GM19468 (cell line): ENCODE data around the gene ZDHHC4.

Experiments used
- ATAC-seq: cut with Tn5 transposase; IDR thresholded peaks from one replicate; pipeline ENCODE4 v1.9.1; 2021; ENCODE audit warnings: mild to moderate bottlenecking, moderate library complexity, moderate number of reproducible peaks; ENCODE audit not compliant: unreplicated experiment; ENCODE audit errors: extremely low read depth

Gene ZDHHC4

DNA sequence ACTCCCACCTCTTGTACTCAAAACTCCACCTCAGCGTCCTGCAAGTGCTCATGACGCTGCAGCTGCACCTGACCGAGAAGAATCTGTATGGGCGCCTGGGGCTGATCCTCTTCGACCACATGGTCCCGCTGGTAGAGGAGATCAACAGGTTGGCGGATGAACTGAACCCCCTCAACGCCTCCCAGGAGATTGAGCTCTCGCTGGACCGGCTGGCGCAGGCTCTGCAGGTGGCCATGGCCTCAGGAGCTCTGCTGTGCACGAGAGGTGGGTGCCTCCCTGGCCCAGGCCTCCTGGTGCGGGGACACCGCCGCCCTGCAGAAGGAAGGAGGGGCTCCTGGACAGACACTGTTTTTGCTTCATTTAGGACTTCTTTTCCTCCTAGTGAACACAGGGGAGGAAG is 22.8 kb downstream of the ZDHHC4 start:
- no peak for ATAC-seq

DNA sequence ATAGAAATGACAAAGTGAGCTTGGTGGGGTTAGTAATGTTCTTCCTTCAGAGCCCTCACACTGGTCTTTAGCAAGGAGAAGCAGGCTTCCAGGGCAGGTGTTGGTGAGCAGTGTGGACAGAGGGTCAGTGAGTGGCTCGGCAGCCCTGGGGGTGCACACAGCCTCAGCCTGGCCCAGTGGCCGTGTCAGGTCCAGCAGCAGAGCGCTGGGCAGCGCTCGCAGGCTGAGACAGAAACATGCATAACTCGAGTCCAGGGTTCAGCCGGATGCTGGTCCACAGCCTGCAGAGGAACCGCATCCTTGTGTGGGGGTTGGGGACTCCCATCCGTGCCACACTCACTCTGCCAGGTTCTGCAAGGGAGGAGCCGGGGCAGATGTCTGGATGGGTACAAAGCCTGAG is 27.2 kb downstream of the ZDHHC4 start:
- no peak for ATAC-seq

DNA sequence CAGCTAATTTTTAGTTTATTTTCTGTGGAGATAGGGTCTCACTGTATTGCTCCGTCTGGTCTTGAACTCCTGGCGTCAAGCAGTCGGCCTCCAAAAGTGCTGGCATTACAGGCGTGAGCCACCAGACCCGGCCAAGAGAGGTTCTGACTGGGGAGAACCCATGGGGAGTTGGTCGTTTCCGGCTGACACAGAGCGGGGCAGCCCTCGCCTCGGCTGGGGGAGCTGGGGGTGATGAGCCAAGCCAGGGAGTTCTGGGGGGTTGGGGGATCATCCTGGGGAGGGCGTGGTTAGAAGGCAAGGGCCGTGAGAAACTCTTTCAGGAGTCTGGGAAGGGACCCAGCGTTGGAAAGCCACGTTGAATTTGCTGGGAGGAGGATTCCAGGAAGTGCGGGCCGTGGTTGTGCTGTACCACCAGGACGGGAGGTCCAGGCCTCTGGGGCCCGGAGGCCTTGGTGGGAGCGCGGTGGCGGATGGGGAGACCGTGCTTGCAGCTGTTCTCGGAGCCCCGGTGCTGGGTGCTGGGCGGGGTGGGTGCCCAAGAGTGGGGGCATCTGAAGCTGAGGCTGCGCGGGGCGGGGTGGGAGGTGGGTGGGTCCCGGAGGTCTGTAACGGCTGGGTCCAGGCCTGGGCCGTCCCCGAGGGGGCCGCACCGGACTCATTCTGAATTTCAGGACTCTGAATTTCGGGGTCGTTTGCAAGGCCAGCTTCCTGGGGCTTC is 29.8 kb downstream of the ZDHHC4 start:
- no peak for ATAC-seq

DNA sequence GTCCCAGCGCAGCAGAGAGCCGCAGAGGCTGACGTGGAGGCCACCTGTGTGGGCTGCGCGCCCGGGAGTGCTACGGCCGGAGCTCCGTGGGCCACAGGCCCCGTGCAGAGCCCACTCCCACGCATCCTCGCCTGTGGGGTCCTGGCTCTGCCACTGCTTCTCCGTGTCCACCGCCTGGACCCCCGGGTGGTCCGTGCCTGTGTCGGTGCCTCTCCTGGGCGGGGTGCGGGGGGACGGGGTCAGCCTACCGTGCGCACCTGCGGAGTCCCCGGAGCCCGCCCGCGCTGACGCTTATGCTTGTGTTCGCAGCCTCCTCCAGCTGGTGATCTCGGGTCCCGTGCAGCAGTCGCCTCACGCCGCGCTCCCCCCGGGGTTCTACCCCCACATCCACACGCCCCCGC is 30.4 kb downstream of the ZDHHC4 start:
- no peak for ATAC-seq

DNA sequence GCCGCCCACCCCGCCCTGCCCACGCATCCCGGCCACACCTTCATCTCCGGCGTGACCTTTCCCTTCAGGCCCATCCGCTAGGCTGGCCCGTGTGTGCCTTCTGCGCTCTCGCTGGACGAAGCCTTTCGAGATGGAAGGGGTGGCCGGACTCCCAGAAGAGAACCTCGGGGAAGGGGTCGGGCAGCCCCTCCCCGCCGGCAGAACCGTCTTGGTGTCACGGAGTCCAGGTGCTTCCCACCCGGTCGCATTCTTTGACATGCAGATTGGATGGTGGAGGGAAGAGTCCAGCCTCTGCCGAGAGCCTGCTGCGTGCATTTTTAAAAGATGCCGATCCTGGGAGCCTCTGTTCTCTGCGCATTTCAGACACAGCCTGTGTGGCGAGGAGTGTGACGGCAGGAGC is 30.8 kb downstream of the ZDHHC4 start:
- ATAC-seq = no peak

DNA sequence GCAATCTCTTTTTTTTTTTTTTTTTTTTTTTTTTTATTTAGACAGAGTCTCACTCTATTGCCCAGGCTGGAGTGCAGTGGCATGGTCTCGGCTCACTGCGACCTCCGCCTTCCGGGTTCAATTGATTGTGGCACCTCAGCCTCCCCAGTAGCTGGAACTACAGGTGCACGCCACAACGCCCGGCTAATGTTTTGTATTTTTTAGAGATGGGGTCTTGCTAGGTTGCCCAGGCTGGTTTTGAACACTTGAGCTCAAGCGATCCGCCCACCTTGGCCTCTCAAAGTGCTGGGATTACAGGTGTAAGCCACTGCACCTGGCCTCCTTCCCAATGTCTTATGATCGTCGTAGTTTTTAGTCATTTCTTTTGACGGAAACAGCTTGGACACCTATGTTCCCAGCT is 31.5 kb downstream of the ZDHHC4 start:
- no peak for ATAC-seq

DNA sequence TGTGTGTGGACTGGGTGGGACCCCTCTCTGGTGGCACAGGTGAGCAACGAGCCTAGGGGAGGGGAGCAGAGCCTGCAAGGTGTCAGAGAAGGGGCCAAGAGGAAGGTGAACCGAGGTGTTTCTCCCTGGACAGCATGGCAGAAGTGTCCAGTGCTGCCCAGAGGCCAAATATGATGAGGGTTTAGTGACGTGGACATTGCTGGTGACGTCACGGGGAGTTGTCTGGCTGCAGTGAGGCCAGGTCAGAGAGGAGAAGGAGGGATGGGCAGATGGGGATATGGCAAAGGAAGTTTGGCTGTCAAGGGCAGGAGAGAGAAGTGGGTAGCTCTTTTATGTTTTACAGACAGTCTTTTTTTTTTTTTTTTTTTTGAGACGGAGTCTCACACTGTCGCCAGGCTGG is 35.6 kb downstream of the ZDHHC4 start:
- ATAC-seq = no peak

DNA sequence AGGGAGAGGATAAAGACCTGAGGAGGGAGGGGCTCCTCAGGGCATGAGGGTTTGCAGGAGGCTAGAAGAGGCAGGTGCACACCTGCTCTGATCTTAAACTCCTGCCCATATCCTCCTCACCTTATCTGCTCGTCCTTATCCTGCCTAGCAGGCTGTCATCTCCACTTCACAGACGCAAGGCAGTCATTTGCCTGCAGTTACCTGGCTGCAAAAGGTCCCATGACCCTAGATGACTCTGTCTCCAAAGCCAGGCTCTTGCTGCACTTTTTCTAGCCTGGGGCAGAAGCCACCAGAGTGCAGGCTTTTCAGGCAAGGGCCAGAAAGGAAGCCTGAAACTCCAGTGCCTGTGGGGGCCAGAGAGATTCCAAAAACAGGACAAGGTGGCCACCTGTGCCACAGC is 36.5 kb downstream of the ZDHHC4 start:
- no peak for ATAC-seq

DNA sequence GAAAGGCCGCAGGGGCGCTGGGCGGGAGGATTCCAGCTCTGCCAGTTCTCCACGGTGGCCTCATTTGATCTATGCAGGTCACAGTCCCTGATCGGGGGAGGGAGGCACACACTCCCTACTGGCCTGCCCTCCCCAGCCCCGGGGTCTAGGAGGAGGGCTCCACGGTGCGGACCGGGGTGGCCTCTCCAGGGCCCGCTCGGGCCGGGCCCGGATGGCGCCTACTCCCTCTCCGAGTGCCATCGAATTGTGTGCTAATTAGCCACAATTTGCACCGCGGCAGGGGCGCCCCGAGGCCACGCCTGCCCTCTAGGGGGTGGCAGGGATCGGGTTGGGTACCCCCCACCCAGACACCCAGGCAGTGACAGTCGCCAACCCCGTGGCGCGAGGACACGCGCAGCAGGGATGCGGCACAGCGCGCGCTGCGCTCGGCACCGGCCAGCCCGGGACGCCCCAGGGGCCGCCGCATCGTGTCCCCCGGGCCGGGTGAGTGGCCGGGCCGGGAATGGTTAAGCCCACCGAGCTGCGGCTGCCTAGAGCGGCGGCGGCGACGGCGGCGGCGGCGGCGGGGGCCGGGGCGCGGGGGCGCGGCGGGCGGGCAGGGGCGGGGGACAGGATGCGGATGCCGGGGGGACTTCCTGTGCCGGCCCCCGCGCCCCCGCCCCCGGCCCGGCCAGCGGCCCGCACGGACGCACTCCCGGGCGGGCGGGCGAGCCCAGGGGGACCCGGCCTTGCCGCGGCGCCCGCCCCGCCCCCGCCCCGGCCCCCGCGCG is 37.9 kb downstream of the ZDHHC4 start, which contains the start of gene ZNF853:
ZNF853 (plus strand) TSS at position 658 of the 770 bp plus-strand sequence. CDS start 565 bp downstream, outside the sequence.
- no peak for ATAC-seq

DNA sequence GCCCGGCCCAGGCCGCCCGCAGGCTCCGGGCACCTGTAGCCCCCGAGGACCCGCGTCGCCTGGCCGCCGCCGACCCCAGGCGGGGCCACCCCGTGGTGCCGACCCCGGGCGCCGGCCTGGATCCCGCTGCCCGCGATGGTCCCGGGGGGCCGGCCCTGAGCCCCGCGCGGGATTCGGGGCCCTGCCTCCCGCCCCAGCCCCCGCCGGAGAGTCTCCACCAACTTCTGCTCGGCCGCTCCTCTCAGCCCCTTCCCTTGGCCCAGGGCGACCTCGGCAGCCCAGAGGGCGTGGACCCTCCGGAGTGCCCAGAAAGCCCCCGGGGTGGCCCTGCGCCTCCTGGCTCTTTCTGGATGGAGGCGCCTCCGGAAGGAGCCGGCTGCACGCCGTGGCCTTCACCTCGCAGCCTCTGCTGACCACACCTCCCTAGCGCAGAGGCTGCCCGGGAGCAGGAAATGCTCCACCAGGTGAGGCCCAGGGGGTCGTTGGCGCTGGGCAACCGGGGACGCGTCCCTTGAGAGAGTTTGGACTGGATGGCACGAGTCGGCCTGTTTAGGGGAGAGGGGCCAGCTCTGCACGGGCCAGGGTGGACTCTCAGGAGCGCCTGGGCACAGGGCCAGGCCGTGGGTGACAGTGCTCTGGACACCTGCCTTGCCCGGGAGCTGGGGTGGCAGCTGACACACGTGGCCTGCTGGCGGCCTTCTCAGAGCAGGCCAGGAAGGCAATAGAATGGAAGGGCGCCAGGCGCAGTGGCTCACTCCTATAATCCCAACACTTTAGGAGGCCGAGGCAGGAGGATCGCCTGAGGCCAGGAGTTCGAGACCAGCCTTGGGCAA is 38.7 kb downstream of the ZDHHC4 start:
- ATAC-seq = no peak

DNA sequence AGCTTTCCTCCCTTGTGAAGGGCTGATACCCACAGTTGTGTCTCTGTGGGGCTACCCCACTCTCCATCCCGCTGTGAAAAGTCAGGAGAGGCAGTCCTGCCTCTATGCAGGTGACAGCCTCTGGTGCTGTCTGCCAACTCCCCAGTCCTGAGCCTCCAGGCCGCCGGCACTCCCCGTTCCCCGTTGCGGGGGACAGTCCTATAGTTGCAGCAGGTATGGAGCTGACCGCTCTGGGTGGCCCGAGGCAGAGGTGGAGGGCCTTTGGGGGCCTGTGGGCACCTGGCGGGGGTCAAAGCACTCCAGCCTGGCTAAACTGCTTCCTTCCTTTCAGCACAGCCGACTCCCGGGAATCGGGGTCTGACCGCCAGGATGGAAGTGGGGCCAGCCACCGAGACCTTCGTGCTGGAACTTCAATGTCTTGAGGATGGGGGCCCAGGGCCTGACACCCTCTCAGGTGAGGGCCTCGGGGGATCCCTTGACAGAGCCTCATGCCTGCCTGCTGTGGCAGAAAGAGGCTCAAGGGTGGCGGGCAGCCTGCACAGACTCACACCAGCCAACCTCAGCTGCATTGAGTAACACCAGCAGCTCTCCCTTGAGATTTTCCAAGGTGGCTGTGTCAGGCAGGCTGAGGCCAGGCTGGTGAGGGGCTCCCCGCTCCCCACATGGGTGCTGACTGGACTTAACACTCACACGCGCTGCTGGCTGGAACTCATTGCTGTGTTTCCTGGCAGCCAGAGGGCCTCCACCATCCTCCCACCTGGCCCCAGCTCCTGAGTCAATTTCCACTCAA is 39.8 kb downstream of the ZDHHC4 start:
- ATAC-seq = no peak

DNA sequence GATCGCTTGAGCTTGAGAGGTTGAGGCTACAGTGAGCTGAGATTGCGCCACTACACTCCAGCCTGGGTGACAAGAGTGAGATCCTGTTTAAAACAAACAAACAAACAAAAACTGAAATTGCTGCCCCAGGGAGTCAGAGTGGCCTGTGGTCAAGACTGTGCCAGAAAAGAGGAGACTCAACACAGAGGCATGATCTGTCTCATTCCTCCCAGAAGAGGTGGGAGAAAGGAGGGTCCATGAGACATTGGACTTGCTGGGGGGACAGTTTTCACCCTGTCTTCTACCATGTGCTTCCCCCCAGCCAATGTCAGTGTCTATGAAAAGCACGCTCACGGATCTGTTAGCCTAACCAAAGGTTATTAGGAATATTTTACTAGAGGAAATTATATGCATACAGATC is 41.4 kb downstream of the ZDHHC4 start:
- ATAC-seq = no peak

DNA sequence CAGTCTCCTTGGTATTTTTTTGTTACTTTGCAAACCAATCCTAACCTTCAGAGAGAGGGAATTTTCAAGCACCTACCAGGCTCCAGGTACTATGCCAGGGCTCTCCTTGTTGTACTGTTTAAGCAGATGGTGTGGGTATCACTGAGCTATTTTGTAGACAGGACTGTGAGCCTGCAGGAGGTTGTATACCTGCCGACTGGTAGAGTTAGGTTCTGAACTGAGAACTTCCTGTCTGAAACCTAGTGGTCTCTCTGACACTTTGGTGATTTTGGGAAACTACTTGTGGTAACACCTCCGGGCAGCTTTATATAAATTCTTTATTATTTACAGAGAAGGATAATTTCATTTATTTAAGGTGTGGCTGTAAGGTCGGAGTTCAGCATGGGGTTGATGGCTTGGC is 42.7 kb downstream of the ZDHHC4 start:
- no peak for ATAC-seq

DNA sequence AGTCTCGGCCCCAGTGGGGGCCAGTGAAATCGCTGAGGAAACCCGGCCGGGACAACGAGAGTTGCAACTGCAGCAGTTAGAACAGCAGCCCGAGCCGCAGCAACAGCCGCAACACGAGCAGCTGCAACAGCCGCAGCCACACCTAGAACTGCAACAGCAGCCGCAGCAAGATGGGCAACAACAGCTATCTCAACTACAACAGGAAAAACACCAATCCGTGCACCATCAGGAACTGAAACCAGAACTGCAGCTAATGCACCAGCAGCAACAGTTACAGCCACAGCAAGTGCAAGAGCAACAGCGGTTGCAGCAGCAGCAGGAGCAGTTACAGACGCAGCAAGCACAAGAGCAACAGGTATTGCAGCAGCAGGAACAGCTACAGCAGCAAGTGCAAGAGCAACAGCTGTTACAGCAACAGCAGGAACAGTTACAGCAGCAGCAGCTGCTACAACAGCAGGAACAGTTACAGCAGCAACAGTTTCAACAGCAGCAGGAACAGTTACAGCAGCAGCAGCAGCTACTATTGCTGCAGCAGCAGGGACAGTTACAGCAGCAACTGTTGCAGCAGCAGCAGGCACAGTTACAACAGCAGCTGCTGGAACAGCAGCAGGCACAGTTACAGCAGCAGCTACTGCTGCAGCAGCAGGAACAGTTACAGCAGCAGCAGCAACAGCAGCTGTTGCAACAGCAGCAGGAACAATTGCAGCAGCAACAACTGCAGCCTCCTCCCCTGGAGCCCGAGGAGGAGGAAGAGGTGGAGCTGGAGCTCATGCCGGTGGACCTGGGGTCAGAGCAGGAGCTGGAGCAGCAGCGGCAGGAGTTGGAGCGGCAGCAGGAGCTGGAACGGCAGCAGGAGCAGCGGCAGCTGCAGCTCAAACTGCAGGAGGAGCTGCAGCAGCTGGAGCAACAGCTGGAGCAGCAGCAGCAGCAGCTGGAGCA is 44.2 kb downstream of the ZDHHC4 start:
- no peak for ATAC-seq

DNA sequence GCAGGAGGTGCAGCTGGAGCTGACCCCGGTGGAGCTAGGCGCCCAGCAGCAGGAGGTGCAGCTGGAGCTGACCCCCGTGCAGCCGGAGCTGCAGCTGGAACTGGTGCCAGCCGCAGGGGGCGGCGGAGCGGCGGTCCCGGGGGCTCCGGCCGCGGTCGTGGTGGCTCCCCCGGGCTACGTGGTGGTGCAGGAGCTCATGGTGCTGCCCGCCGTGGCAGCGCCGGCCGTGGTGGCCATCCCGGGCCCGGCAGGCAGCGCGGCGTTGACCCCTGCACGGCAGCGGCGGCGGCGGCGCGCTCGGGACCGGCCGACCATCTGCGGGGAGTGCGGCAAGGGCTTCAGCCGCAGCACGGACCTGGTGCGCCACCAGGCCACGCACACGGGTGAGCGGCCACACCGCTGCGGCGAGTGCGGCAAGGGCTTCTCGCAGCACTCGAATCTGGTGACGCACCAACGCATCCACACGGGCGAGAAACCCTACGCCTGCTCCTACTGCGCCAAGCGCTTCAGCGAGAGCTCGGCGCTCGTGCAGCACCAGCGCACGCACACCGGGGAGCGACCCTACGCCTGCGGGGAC is 45.0 kb downstream of the ZDHHC4 start:
- ATAC-seq = no peak

DNA sequence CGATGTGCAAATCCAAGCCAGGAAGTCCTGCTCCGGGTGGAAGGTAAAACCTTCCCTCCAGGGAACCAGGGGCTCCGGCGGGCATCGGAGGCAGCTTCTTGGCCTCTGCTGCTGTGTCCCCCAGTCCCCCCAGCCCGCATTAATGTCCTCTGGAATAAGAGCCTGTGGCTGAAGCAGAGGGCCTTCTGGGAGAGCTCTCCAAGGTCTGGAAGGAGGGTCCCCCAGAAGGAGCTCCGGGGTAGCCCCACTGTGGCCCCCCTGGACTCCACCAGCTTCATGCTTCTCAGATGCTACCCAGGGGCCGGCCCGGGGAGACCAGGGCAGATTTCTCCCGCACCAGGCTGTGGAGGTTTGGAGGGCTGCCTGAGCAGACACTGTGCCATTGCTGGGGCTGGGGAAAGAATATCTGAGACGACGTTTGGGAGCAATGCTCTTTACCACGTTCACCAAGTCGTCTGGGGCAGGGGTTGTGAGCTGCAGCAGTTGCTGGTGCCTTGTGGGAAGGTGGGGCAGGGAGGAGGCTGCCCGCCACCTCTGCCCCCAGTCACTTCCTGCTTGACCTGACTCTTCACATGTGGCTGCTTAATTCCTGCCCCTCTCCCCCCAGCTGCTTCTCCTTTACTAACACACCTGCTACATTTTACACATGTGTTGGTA is 46.5 kb downstream of the ZDHHC4 start:
- ATAC-seq = no peak

DNA sequence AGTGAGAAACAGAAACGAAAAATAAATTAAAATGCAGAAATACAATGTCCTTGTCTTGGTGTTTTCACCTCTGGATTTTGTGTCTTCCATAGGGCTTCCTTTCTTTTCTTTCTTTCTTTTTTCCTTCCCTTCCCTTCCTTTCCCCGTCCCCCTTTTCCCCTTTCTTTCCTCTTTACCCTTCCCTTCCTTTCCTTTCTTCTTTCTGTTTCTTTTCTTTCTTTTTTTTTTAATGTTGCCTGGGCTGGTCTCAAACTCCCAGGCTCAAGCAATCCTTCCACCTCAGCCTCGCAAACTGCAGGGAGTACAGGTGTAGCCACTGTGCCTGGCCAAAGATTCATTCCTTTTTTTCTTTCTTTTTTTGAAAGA is 47.0 kb downstream of the ZDHHC4 start:
- no peak for ATAC-seq

DNA sequence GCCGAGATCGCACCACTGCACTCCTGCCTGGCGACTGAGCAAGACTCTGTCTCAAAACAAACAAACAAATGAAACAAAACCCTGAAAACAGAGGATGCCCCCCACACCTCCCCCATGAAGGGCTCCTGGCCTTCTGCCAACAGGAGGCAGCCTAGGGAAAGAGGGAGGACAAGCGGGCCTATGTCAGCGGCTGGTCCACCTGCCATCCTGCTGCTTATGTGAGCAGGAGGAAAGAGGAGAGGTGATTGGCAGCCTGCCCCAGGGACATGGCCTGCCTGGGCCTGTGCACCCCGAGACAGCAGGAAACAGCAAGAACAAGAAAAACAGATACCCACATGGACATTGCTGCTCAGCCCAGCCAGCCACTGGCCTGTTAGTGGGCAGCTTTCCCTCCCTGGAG is 50.8 kb downstream of the ZDHHC4 start:
- ATAC-seq = no peak
